ENCODE results near the gene CSNK1G2. TPM values are rescaled to one million over a fixed set of nuclear protein-coding genes. Genes with fewer than 3 reads are reported as not detected.

Gene CSNK1G2
- total RNA-seq, 1 donor from 2014 or later, result 21.8 TPM

GRCh38 chr19:2014731-2015607 is 74.0 kb downstream of the CSNK1G2 start:
- DNase-seq (ENCODE audit: low spot score) (no peak), ATAC-seq (peak; percentile 2)

- ATAC-seq (peak; percentile 52), DNase-seq (ENCODE audit: low spot score) (no peak)
These were observed 74.6 kb downstream of the CSNK1G2 start, which contains the start of gene BTBD2 for GRCh38 chr19:2015608-2015950. Gene BTBD2 (minus strand): TSS chr19:2015714. CDS start chr19:2015703, 11 bp downstream.

GRCh38 chr19:2016041-2016807 is 75.3 kb downstream of the CSNK1G2 start:
- peak; percentile 88 for ATAC-seq
- DNase-seq (ENCODE audit: low spot score), result no peak

GRCh38 chr19:2018752-2019151 is 77.8 kb downstream of the CSNK1G2 start:
- ATAC-seq (no peak), DNase-seq (ENCODE audit: low spot score) (no peak)

GRCh38 chr19:2021453-2022140 is 80.6 kb downstream of the CSNK1G2 start:
- ATAC-seq, result no peak
- no peak for DNase-seq (ENCODE audit: low spot score)

GRCh38 chr19:2022289-2022688 is 81.3 kb downstream of the CSNK1G2 start:
- ATAC-seq (no peak), DNase-seq (ENCODE audit: low spot score) (no peak)

- ATAC-seq (peak; percentile 75), DNase-seq (ENCODE audit: low spot score) (peak; percentile 76)
These were observed 85.8 kb downstream of the CSNK1G2 start for GRCh38 chr19:2026770-2027169.

- no peak for DNase-seq (ENCODE audit: low spot score)
- peak; percentile 65 for ATAC-seq
These were observed 86.4 kb downstream of the CSNK1G2 start for GRCh38 chr19:2027361-2027760.

Other genes starting within 250 kb of the CSNK1G2 start
- 0.03 TPM for gene ONECUT3, start 187.7 kb upstream of the CSNK1G2 start, total RNA-seq
- 1.4 TPM for gene ATP8B3, start 128.9 kb upstream of the CSNK1G2 start, total RNA-seq
- gene REXO1, start 92.7 kb upstream of the CSNK1G2 start, total RNA-seq, result 19.3 TPM
- gene KLF16, start 77.6 kb upstream of the CSNK1G2 start, total RNA-seq, result 11.9 TPM
- gene ABHD17A, start 55.7 kb upstream of the CSNK1G2 start, total RNA-seq, result 29.4 TPM
- gene ADAT3, start 35.8 kb upstream of the CSNK1G2 start, total RNA-seq, result 4.5 TPM
- gene SCAMP4, start 35.8 kb upstream of the CSNK1G2 start, total RNA-seq, result 23.9 TPM
- 25.9 TPM for gene BTBD2, start 74.5 kb downstream of the CSNK1G2 start, total RNA-seq
- gene MKNK2, start 110.1 kb downstream of the CSNK1G2 start, total RNA-seq, result 149 TPM
- 11.2 TPM for gene MOB3A, start 155.2 kb downstream of the CSNK1G2 start, total RNA-seq
- 5.2 TPM for gene IZUMO4, start 155.7 kb downstream of the CSNK1G2 start, total RNA-seq
- 63.4 TPM for gene AP3D1, start 210.4 kb downstream of the CSNK1G2 start, total RNA-seq
- gene DOT1L, start 222.8 kb downstream of the CSNK1G2 start, total RNA-seq, result 17.2 TPM